Panc1 (cell line): Measurements from ENCODE around the gene BHLHE40.

Experiments used
- CTCF ChIP-seq: fragments of 450-650 bp; IDR thresholded peaks from 2 replicates; pipeline ENCODE4 v1.5.1; 2017; ENCODE audit warnings: mild to moderate bottlenecking
- POLR2AphosphoS5 ChIP-seq: IDR thresholded peaks from 2 replicates; pipeline ENCODE4 v1.6.1; 2012; ENCODE audit warnings: mild to moderate bottlenecking, low read depth, low read length, moderate library complexity

DNA sequence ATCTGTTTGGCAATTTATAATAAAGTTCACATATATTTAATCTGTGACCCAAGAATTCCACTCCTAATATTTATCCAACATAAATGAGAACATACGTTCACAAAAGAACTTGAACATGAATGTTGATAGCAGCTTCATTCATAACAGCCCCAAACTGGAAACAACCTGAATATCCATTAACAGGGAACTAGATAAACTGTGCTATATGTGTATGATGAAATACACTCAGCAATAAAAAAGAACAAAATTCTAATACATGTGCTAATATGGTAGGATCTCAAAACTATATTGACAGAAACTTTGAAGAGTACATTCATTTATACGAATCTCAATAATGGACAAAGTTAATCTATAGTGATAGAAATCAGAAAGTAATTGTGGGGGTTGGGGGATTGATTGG lies 5.1 kb upstream of the BHLHE40 start:
- TF ChIP-seq CTCF (no peak), POLR2AphosphoS5 (no peak)
